PC-3 (cell line): ENCODE results near the gene GLB1L2.

Experiments
- EZH2 ChIP-seq: fragments of 300-600 bp; sonication (generic); IDR thresholded peaks from one replicate; pipeline ENCODE4 v1.6.1; 2017; ENCODE audit warnings: antibody characterized with exemption, mild to moderate bottlenecking, low read length; ENCODE audit not compliant: unreplicated experiment
- EZH2phosphoT487 ChIP-seq: fragments of 300-600 bp; sonication (generic); IDR thresholded peaks from 2 replicates; pipeline ENCODE4 v1.6.1; 2018; ENCODE audit warnings: mild to moderate bottlenecking, antibody characterized with exemption, low read length, borderline replicate concordance
- TF ChIP-seq, protein P1 (sequence below): fragments of 300-600 bp; sonication (generic); conservative IDR thresholded peaks from 2 replicates; pipeline ENCODE4 v1.5.1; 2017; ENCODE audit warnings: antibody characterized with exemption, low read depth, mild to moderate bottlenecking, low read length

DNA sequence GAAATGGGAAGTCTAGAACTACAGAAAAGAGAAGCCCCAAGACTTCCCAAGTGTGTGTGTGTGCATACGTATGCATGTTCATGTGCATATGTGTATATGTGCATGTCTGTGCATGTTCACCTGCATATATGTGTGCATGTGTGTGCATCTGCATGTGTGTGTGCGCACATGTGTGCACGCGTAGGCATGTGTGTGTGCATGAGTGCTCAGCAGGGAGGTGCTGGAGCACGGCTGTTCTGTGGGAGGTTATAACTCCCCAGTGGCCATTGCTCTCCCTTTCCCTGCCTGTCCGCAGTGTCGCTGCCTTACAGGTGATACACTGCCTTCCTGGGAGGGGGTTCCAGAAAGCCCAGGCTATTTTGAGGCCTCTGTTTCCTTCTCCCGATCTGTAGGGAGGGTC lies 50.5 kb downstream of the GLB1L2 start:
- TF ChIP-seq, protein P1, sequence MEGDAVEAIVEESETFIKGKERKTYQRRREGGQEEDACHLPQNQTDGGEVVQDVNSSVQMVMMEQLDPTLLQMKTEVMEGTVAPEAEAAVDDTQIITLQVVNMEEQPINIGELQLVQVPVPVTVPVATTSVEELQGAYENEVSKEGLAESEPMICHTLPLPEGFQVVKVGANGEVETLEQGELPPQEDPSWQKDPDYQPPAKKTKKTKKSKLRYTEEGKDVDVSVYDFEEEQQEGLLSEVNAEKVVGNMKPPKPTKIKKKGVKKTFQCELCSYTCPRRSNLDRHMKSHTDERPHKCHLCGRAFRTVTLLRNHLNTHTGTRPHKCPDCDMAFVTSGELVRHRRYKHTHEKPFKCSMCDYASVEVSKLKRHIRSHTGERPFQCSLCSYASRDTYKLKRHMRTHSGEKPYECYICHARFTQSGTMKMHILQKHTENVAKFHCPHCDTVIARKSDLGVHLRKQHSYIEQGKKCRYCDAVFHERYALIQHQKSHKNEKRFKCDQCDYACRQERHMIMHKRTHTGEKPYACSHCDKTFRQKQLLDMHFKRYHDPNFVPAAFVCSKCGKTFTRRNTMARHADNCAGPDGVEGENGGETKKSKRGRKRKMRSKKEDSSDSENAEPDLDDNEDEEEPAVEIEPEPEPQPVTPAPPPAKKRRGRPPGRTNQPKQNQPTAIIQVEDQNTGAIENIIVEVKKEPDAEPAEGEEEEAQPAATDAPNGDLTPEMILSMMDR, result no peak
- TF ChIP-seq EZH2 (no peak), EZH2phosphoT487 (no peak)
